AG09309 (cell line): ENCODE results near the gene PSMD5.
"Not testable (repeated sequence)": the region's sequence is repeated elsewhere in the genome, so short reads cannot be mapped to it uniquely, and the experiment has no call there.

Experiments
- DNase-seq: peaks from one replicate; pipeline ENCODE4 v3.0.0-alpha.2; 2010; ENCODE audit warnings: low read depth
- H3K4me3 ChIP-seq: 2 replicates; pipeline ENCODE4 v1.5.1; 2011; ENCODE audit warnings: mild to moderate bottlenecking, low read depth, low read length, moderate library complexity; ENCODE audit not compliant: control insufficient read depth
- CTCF ChIP-seq: IDR thresholded peaks from 2 replicates; pipeline ENCODE4 v1.5.1; 2011; ENCODE audit warnings: mild to moderate bottlenecking, low read depth, low read length, inconsistent platforms; ENCODE audit not compliant: insufficient read depth, control insufficient read depth; ENCODE audit errors: missing control alignments

PSMD5 gene

GRCh38 chr9:120807607-120808379 lies 34.9 kb downstream of the PSMD5 start:
- no peak for TF ChIP-seq CTCF
- DNase-seq, result no peak
- no peak overlapping the region for H3K4me3 ChIP-seq

GRCh38 chr9:120804784-120805363 lies 37.8 kb downstream of the PSMD5 start:
- H3K4me3 ChIP-seq, DNase-seq: not testable (repeated sequence)

GRCh38 chr9:120801441-120801840 lies 41.3 kb downstream of the PSMD5 start:
- DNase-seq, result no peak
- TF ChIP-seq CTCF, result no peak
- no peak overlapping the region for H3K4me3 ChIP-seq

- DNase-seq, result peak; percentile 43
- H3K4me3 ChIP-seq, result peak within 1 kb of the TSS; percentile 78
- no peak for TF ChIP-seq CTCF
Observed at GRCh38 chr9:120792898-120793765, 49.6 kb downstream of the PSMD5 start, which contains the start of gene FBXW2. FBXW2 (minus strand) TSS chr9:120793416; CDS start chr9:120788258, 5,158 bp downstream.

GRCh38 chr9:120791161-120791560 lies 51.6 kb downstream of the PSMD5 start:
- H3K4me3 ChIP-seq, result no peak overlapping the region
- TF ChIP-seq CTCF, result no peak
- no peak for DNase-seq

- no peak for TF ChIP-seq CTCF
- no peak overlapping the region for H3K4me3 ChIP-seq
- DNase-seq, result no peak
Observed at GRCh38 chr9:120787933-120788332, 54.8 kb downstream of the PSMD5 start.

GRCh38 chr9:120783602-120784047 lies 59.1 kb downstream of the PSMD5 start:
- peak; percentile 85 for DNase-seq
- no peak for TF ChIP-seq CTCF
- H3K4me3 ChIP-seq, result no peak overlapping the region
